Measurements from ENCODE around the gene SLCO2A1.

GRCh38 chr3:133989936-133990702, 39.6 kb downstream of the SLCO2A1 start:
- TF ChIP-seq CTCF (conservative IDR thresholded peaks at IDR 0.05; ENCODE audit: low read depth, low read length): no peak
- no peak for TF ChIP-seq SMC3 (IDR thresholded peaks at IDR 0.05; ENCODE audit: low read depth, low read length)
- no peak for TF ChIP-seq RAD21 (IDR thresholded peaks at IDR 0.05; ENCODE audit: low read length)
- TF ChIP-seq CEBPB (IDR thresholded peaks at IDR 0.05; ENCODE audit: low read depth, low read length): no peak
- TF ChIP-seq POLR2A (IDR thresholded peaks at IDR 0.05; ENCODE audit: low read depth, low read length): no peak
- no peak for TF ChIP-seq BHLHE40 (IDR thresholded peaks at IDR 0.05; ENCODE audit: low read depth, low read length)
- TF ChIP-seq RFX5 (IDR thresholded peaks at IDR 0.05; ENCODE audit: low read depth, low read length): no peak
- no peak for TF ChIP-seq FOS (IDR thresholded peaks at IDR 0.05; ENCODE audit: low read depth, low read length)
